Stimulated activated CD8-positive, alpha-beta memory T cell treated with anti-CD3 and anti-CD28 coated beads, Interleukin-15, amount 100 ng/mL, for 48 hours (primary cell): ENCODE measurements around the gene ZNF646.

Experiments used
- DNase-seq, 2 donors: peaks; one replicate each; pipeline ENCODE4 v3.0.0-alpha.2; 2020; ENCODE audit warnings: low read depth in 2 of 2

Gene ZNF646

GRCh38 chr16:31108035-31108793 is 34.0 kb downstream of the ZNF646 start, which contains the start of gene BCKDK:
TSS of gene BCKDK (plus strand) at chr16:31108386. CDS start at chr16:31109224, 838 bp downstream.
- DNase-seq: peak; percentile 76 to 77

DNA sequence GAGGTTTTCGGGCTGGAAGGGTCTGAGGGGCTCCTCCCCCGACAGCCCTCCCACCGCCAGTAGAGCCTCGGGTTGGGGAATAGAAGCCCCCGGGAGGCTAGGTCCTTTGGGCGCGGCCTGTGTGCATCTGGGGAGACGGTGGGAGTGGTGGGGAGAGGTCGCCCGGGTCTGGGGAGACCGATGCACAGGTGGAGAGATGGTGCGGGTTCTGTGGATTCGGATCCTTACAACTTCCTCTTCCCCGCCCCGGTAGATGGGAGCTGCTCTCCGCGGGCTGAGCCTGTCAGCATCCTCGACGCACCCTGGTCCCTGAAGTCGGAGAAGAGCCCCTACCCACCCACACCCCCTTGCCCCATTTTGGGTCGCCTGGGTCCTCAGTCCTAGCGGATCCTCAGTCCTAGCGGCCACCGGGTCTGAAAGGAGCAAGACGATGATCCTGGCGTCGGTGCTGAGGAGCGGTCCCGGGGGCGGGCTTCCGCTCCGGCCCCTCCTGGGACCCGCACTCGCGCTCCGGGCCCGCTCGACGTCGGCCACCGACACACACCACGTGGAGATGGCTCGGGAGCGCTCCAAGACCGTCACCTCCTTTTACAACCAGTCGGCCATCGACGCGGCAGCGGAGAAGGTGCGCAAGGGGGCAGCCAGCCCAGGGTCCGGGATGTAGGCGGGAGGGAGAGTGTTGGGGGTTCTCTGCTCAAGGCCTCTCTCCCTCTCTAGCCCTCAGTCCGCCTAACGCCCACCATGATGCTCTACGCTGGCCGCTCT is 34.8 kb downstream of the ZNF646 start:
- DNase-seq: no peak

- no peak for DNase-seq
Observed at GRCh38 chr16:31109622-31110021, 35.4 kb downstream of the ZNF646 start.

GRCh38 chr16:31110106-31111034 is 36.1 kb downstream of the ZNF646 start:
- DNase-seq: no peak

DNA sequence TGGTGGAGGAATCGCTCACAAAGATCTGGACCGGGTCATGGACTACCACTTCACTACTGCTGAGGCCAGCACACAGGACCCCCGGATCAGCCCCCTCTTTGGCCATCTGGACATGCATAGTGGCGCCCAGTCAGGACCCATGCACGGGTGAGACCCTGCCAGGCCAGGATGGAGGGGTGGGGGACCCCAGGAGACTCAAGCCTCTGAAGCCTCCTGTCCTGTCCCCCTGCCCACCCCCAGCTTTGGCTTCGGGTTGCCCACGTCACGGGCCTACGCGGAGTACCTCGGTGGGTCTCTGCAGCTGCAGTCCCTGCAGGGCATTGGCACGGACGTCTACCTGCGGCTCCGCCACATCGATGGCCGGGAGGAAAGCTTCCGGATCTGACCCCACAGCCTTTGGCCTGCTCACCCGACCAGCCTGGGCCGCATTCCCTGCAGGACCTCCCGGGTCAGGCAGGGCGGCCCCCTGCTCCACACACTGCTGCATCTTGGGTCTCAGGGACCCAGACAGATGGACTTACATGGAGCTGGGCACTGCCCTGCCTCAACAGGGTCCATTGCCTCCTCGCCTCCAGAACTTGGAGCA is 37.8 kb downstream of the ZNF646 start:
- DNase-seq: no peak

- DNase-seq: no peak
Observed at GRCh38 chr16:31112711-31113110, 38.5 kb downstream of the ZNF646 start.

- no peak for DNase-seq
Observed at GRCh38 chr16:31113121-31114120, 39.2 kb downstream of the ZNF646 start.

- DNase-seq: no peak
Observed at GRCh38 chr16:31114468-31114867, 40.2 kb downstream of the ZNF646 start.

DNA sequence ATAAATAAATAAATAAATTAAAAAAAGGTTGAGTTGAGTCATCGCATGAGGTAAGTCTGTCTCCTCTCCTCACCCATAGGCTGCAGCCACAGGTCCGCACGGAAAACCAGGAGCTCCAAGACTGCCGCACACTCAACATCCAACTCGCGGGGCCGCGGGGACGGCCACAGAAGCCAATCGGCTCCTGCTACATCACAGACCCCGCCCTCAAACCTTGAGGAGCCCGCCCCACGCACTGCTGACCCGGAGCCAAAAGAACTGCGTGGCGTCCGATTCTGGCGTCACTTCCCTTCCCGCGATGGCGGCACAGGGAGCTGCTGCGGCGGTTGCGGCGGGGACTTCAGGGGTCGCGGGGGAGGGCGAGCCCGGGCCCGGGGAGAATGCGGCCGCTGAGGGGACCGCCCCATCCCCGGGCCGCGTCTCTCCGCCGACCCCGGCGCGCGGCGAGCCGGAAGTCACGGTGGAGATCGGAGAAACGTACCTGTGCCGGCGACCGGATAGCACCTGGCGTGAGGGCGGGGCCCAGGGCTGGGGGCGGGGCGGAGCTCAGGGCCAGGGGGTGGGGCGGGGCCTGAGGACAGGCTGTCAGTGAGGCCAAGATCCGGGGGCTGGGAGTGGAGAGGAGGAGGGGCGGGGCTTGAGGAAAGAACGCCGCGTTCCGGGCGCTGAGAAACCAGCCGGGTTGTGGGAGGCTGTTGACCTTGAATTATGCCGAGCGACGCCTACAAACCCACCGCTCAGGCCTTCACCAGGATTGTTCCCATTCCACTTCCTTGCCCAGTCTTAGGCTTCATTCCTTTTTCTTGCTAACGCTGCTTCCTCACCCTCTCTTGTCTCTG is 43.4 kb downstream of the ZNF646 start, which contains the start of gene KAT8:
Gene KAT8, plus strand, starts transcription at position 281 of the 839 bp plus-strand sequence. Its CDS starts 18 bp downstream, at position 299.
- peak; percentile 96 to 97 for DNase-seq

- DNase-seq: no peak
Observed at GRCh38 chr16:31118223-31119155, 44.3 kb downstream of the ZNF646 start.

DNA sequence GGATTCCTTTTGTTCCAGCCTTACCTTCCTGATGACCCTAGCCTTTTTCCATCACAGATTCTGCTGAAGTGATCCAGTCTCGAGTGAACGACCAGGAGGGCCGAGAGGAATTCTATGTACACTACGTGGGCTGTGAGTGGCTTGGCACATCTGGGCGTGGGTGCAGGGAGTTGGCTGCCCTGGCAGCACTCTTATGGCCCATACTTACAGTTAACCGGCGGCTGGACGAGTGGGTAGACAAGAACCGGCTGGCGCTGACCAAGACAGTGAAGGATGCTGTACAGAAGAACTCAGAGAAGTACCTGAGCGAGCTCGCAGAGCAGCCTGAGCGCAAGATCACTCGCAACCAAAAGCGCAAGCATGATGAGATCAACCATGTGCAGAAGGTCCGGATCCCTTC is 45.9 kb downstream of the ZNF646 start:
- DNase-seq: no peak

DNA sequence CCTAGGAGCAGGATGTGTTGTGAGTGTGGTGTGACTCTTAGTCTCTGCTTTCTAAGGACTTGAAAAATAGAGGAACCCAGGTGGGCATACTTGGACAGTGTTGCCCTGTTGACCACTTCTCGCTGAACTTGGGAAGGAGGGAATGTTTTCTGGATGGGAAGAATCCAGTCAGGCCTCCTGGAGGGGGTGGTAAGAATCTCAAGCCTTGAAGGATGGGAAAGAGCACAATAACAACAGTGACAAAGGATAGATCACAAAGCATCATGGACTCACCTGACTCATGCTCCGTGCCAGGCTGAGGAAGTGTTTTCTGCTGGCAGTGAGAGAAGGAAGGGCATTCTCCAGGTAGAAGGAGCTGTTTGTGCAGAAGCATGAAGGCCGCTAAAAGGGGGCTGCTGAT is 51.6 kb downstream of the ZNF646 start:
- DNase-seq: no peak

- no peak for DNase-seq
Observed at GRCh38 chr16:31127182-31127581, 53.0 kb downstream of the ZNF646 start.

DNA sequence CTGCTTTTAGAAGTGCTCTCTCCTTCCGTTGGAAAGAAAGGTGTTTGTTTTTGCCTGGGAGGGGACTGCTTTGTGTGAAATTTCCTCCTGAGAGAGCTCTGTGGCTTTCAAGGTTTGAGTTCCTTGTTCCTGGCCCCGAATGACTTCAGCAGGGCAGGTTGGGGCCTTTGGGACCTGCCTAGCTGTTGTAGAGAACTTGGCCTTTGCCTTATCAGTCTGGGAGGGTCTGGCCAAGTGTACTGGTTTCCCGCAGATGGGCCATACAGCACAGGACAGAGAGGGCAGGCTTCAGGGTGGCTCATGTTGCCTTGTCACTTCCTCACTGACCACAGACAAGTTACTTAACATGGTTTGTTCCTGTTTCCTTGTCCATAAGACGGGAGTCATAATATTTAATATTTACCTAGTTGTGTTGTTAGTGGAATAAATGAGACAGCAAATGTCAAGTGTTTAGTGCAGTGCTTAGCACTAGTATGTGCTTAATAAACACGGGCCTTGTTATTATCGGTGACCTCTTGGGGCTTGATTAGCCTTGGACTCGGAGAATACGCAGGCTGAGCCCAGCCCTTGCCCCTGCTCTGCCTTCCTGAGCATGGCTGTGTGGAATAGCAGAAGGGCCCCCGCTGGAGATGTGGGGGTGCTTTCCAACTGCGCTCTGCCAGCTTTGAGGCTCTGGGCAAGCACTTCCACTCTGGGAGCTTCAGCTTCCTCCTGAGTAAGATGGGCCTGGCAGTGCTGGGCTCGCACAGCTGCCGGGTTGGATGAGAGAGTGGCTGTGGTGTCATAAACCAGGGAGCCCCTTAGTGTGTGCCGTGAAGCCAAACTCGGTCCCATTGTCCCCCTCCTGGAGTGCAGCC is 54.7 kb downstream of the ZNF646 start:
- DNase-seq: no peak

DNA sequence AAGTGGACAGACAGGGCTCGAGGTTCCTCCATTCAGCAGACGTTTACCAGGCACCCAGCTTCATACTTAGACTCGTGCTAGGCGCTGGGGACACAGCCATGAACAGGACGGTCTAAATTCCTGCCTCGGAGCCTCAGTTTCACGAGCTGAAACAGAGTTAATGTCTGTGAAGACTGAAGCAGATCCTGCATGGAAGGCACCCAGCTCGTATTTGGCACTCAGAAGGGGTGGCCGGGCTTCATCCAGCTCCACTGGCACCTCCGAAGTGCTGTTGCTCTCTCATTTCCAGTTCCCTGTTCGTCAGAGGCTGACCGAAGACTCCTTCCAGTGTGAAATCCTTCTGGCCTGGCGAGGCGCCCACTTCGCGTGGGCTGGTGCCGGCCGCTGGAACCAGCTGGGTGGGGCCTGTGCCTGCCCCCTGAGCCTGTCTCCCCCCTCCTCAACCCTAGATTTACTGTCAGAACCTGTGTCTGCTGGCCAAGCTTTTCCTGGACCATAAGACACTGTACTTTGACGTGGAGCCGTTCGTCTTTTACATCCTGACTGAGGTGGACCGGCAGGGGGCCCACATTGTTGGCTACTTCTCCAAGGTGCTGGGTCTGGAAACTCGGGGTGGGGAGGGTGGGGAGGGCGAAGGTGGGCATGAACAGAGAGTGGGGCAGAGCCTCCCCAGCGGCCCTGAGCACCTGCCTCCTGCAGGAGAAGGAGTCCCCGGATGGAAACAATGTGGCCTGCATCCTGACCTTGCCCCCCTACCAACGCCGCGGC is 55.5 kb downstream of the ZNF646 start:
- no peak for DNase-seq

GRCh38 chr16:31130336-31130891 is 56.2 kb downstream of the ZNF646 start:
- no peak for DNase-seq
